CD4-positive, CD25-positive, alpha-beta regulatory T cell (primary cell): Measurements from ENCODE around the gene IMPDH1. TPM values are rescaled to one million over a fixed set of nuclear protein-coding genes. Genes with fewer than 3 reads are reported as not detected.

ENCODE experiments used
- ATAC-seq, 2 donors: fragments of 150-1000 bp; cut with Tn5 transposase; one replicate each; pipeline ENCODE4 v1.10.0; 2021; ENCODE audit warnings: low read depth in 2 of 2, moderate number of reproducible peaks in 2 of 2, moderate library complexity in 1 of 2
- DNase-seq, 3 donors: peaks; one replicate each; pipeline versions ENCODE4 v3.0.0 to v3.0.0-alpha.2; 2012 to 2022; ENCODE audit warnings: mixed read lengths in 1 of 3
- H3K27ac ChIP-seq: one replicate; pipeline ENCODE4 v1.7.0; 2013; ENCODE audit warnings: mild to moderate bottlenecking, low read length; ENCODE audit not compliant: insufficient read depth, poor library complexity, severe bottlenecking
- H3K27me3 ChIP-seq: one replicate; pipeline ENCODE4 v1.7.0; 2013; ENCODE audit warnings: low read length; ENCODE audit not compliant: control insufficient read depth, insufficient read depth
- H3K36me3 ChIP-seq: one replicate; pipeline ENCODE4 v1.7.0; 2013; ENCODE audit warnings: mild to moderate bottlenecking, low read length, moderate library complexity; ENCODE audit not compliant: control insufficient read depth, insufficient read depth
- H3K4me1 ChIP-seq: 2 replicates; pipeline ENCODE4 v1.7.0; 2013; ENCODE audit warnings: mild to moderate bottlenecking, low read length; ENCODE audit not compliant: insufficient read depth, control insufficient read depth, poor library complexity, severe bottlenecking
- H3K4me3 ChIP-seq: one replicate; pipeline ENCODE4 v1.7.0; 2013; ENCODE audit warnings: low read depth, mild to moderate bottlenecking, low read length, moderate library complexity
- H3K9me3 ChIP-seq, 2 experiments: 1 replicate in 1 of 2; 2 replicates in 1 of 2; pipeline ENCODE4 v1.7.0; 2013; ENCODE audit warnings: low read length in 2 of 2, mild to moderate bottlenecking in 1 of 2, moderate library complexity in 1 of 2; ENCODE audit not compliant: control insufficient read depth in 2 of 2
- H3K27ac Mint-ChIP-seq, 3 donors: one replicate each; pipeline ENCODE4 v1.8.0; 2020 to 2022; ENCODE audit warnings: mild to moderate bottlenecking in 3 of 3, mixed read lengths in 3 of 3, moderate library complexity in 2 of 3
- H3K27me3 Mint-ChIP-seq: one replicate; pipeline ENCODE4 v1.8.0; 2022; ENCODE audit warnings: mild to moderate bottlenecking, mixed read lengths
- H3K36me3 Mint-ChIP-seq: one replicate; pipeline ENCODE4 v1.8.0; 2020; ENCODE audit warnings: mixed read lengths
- H3K4me1 Mint-ChIP-seq, 4 donors: one replicate each; pipeline ENCODE4 v1.8.0; 2020 to 2022; ENCODE audit warnings: mixed read lengths in 4 of 4, mild to moderate bottlenecking in 1 of 4
- H3K4me3 Mint-ChIP-seq, 4 donors: one replicate each; pipeline ENCODE4 v1.8.0; 2020 to 2022; ENCODE audit warnings: mild to moderate bottlenecking in 4 of 4, mixed read lengths in 4 of 4, moderate library complexity in 3 of 4
- H3K9me3 Mint-ChIP-seq, 7 donors: one replicate each; pipeline ENCODE4 v1.8.0; 2020 to 2022; ENCODE audit warnings: mixed read lengths in 7 of 7, mild to moderate bottlenecking in 3 of 7, moderate library complexity in 2 of 7
- polyA plus RNA-seq, 4 donors: library from polyadenylated mRNA; unstranded; fragments of 300-500 nt; fragmentation: Illumina TruSeq; gene quantifications; one replicate each; pipeline ENCODE4 v1.2.3, GENCODE V29; 2021
- total RNA-seq: library from RNA; stranded (reverse); gene quantifications from one replicate; pipeline ENCODE4 v1.2.3, GENCODE V29; 2022

Gene IMPDH1
- total and polyA plus RNA-seq, 5 donors from 2014 or later, result 27.2 to 48.2 (median 36.1) TPM

DNA sequence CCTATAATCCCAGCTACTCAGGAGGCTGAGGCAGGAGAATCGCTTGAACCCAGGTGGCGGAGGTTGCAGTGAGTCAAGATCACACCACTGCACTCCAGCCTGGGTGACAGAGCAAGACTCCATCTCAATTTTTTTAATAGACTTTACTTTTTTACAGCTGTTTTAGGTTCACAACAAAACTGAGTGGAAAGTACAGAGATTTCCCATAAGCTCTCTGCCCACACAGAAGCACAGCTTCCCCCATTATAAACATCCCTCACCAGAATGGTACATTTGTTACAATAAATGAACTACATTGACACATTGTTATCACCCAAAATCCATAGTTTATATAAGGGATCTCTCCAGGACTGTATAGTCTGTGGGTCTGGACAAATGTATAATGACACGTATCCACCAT, 33.7 kb downstream of the IMPDH1 start:
- Mint-ChIP-seq H3K9me3 (peaks cover 0 to 2% (median 0%) of the 10 kb centered on the region in 7 donors), H3K27ac (no peak overlapping the region), H3K36me3 (no peaks in the 10 kb centered on the region), H3K4me3 (no peak overlapping the region), H3K27me3 (peaks cover 16% of the 10 kb centered on the region), H3K4me1 (no peaks in the 10 kb centered on the region)
- Histone ChIP-seq H3K27ac (no peak overlapping the region), H3K36me3 (no peaks in the 10 kb centered on the region), H3K9me3 (no peaks in the 10 kb centered on the region), H3K4me3 (no peak overlapping the region), H3K4me1 (no peaks in the 10 kb centered on the region), H3K27me3 (peaks cover 2% of the 10 kb centered on the region)
- no peak for DNase-seq
- ATAC-seq, result no peak

DNA sequence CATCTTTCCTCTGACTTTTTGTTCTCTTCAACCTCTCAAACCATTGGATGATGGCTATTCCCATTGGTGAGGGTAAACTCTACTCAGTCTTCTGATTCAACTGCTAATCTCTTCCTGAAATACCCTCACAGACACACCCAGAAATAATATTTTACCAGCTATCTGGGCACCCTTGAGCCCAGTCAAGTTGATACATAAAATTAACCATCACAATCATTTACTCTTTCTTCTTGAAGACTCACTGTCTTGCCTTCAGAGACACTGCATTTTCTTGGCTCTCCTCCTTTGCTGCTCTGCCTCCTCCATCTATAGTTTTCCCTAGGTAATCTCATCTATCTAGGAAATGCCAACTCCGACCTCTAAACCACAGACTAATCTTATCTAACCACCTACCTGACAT, 35.7 kb downstream of the IMPDH1 start:
- Mint-ChIP-seq H3K4me3 (no peak overlapping the region), H3K27me3 (peaks cover 33% of the 10 kb centered on the region)

GRCh38 chr7:128373606-128374005, 36.2 kb downstream of the IMPDH1 start:
- H3K4me3 ChIP-seq, result no peak overlapping the region
- Mint-ChIP-seq H3K27ac (no peak overlapping the region), H3K4me1 (no peaks in the 10 kb centered on the region), H3K9me3 (peaks cover 0 to 2% (median 0%) of the 10 kb centered on the region in 7 donors), H3K36me3 (no peaks in the 10 kb centered on the region), H3K27me3 (peaks cover 38% of the 10 kb centered on the region), H3K4me3 (no peak overlapping the region)
- H3K27me3 ChIP-seq, result peaks cover 2% of the 10 kb centered on the region
- no peak for ATAC-seq
- no peaks in the 10 kb centered on the region for H3K9me3 ChIP-seq
- H3K4me1 ChIP-seq, result no peaks in the 10 kb centered on the region
- no peaks in the 10 kb centered on the region for H3K36me3 ChIP-seq
- H3K27ac ChIP-seq, result no peak overlapping the region
- no peak for DNase-seq

More for the DNA sequence above, 35.7 kb downstream of the IMPDH1 start:
- H3K9me3 ChIP-seq, result no peaks in the 10 kb centered on the region
- H3K4me1 ChIP-seq, result no peaks in the 10 kb centered on the region
- no peaks in the 10 kb centered on the region for H3K36me3 ChIP-seq
- DNase-seq (no peak), ATAC-seq (no peak)
- no peak overlapping the region for H3K27ac ChIP-seq
- Mint-ChIP-seq H3K9me3 (peaks cover 0 to 2% (median 0%) of the 10 kb centered on the region in 7 donors), H3K4me1 (no peaks in the 10 kb centered on the region), H3K27ac (no peak overlapping the region), H3K36me3 (no peaks in the 10 kb centered on the region)
- peaks cover 2% of the 10 kb centered on the region for H3K27me3 ChIP-seq
- H3K4me3 ChIP-seq, result no peak overlapping the region

DNA sequence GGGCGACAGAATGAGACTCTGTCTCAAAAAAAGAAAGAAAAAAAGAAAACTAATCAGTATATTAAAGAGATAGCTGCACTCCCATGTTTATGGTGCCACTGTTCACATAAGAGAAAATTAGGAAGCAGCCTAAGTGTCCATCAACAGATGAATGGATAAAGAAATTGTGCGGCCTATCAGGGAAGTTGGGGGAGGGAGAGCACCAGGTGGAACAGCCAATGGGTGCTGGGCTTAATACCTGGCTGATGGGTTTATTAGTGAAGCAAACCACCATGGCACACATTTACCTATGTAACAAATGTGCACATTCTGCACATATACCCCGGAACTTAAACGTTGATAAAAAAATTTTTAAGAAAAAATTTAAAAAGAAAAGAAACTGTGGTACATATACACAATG, 39.3 kb downstream of the IMPDH1 start:
- Mint-ChIP-seq H3K4me1 (no peaks in the 10 kb centered on the region), H3K4me3 (no peak overlapping the region), H3K9me3 (peaks cover 0 to 2% (median 0%) of the 10 kb centered on the region in 7 donors), H3K27me3 (peaks cover 60% of the 10 kb centered on the region), H3K27ac (no peak overlapping the region), H3K36me3 (no peaks in the 10 kb centered on the region)
- ATAC-seq (no peak), DNase-seq (no peak)
- Histone ChIP-seq H3K9me3 (no peaks in the 10 kb centered on the region), H3K4me3 (no peak overlapping the region), H3K27ac (no peak overlapping the region), H3K27me3 (no peaks in the 10 kb centered on the region), H3K36me3 (no peaks in the 10 kb centered on the region), H3K4me1 (no peaks in the 10 kb centered on the region)

GRCh38 chr7:128366986-128367385, 42.8 kb downstream of the IMPDH1 start:
- peaks cover 0 to 3% (median 0%) of the 10 kb centered on the region in 7 donors for H3K9me3 Mint-ChIP-seq

DNA sequence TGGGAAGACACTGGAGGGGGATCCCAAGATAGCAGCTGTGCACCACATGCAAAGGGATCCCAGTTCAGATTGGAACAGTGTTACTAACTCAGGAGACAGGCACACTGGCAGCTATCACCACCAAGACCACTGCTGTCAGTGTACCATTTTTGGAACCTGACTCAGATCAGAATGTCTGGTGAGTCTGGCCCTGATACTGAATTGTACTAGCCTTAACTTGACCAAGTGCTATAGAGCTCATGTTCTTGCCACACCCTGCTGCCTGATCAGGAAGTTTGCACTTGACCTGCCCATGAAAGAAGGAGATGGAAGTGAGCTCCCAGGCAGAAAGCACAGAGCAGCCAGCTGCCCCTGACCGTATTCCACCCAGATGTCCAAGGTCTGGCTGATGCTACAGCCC, 43.5 kb downstream of the IMPDH1 start:
- ATAC-seq (no peak), DNase-seq (no peak)
- H3K9me3 ChIP-seq, result no peaks in the 10 kb centered on the region
- H3K4me1 ChIP-seq, result peaks cover 6% of the 10 kb centered on the region
- peaks cover 21% of the 10 kb centered on the region for H3K27me3 ChIP-seq
- no peak overlapping the region for H3K27ac ChIP-seq
- no peak overlapping the region for H3K4me3 ChIP-seq
- Mint-ChIP-seq H3K9me3 (peaks cover 0 to 6% (median 0%) of the 10 kb centered on the region in 7 donors), H3K4me3 (no peak overlapping the region), H3K27ac (no peak overlapping the region), H3K27me3 (peaks cover 85% of the 10 kb centered on the region), H3K4me1 (peaks cover 0 to 12% (median 3%) of the 10 kb centered on the region in 4 donors), H3K36me3 (no peaks in the 10 kb centered on the region)
- H3K36me3 ChIP-seq, result no peaks in the 10 kb centered on the region

More at GRCh38 chr7:128366986-128367385, 42.8 kb downstream of the IMPDH1 start:
- peaks cover 0 to 7% (median 1%) of the 10 kb centered on the region in 4 donors for H3K4me1 Mint-ChIP-seq
- Histone ChIP-seq H3K27ac (no peak overlapping the region), H3K4me1 (no peaks in the 10 kb centered on the region), H3K9me3 (no peaks in the 10 kb centered on the region), H3K27me3 (peaks cover 20% of the 10 kb centered on the region), H3K36me3 (no peaks in the 10 kb centered on the region), H3K4me3 (no peak overlapping the region)
- H3K4me3 Mint-ChIP-seq, result no peak overlapping the region
- DNase-seq, result no peak
- H3K27me3 Mint-ChIP-seq, result peaks cover 84% of the 10 kb centered on the region
- H3K36me3 Mint-ChIP-seq, result no peaks in the 10 kb centered on the region
- no peak for ATAC-seq
- no peak overlapping the region for H3K27ac Mint-ChIP-seq

DNA sequence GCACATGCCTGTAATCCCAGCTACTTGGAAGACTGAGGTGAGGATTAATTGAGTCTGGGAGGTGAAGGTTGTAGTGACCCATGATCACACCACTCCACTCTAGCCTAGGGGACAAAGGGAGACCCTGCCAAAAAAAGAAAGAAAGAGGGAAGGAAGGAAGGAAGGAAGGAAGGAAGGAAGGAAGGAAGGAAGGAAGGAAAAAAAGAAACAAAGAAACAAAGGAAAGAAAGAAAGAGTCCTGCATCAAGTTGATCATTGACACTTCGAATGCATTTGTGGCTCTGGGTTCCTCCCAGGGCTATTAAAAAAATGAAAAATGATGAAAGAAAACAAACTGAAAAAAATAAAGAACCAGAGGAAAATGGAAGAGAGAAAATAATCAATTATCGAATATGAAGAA, 44.4 kb downstream of the IMPDH1 start:
- no peaks in the 10 kb centered on the region for H3K36me3 ChIP-seq
- Mint-ChIP-seq H3K27ac (no peak overlapping the region), H3K4me3 (no peak overlapping the region), H3K36me3 (no peaks in the 10 kb centered on the region), H3K4me1 (peaks cover 0 to 18% (median 3%) of the 10 kb centered on the region in 4 donors), H3K9me3 (peaks cover 0 to 6% (median 0%) of the 10 kb centered on the region in 7 donors), H3K27me3 (peaks cover 84% of the 10 kb centered on the region)
- peaks cover 14% of the 10 kb centered on the region for H3K4me1 ChIP-seq
- DNase-seq (no peak), ATAC-seq (no peak)
- no peak overlapping the region for H3K27ac ChIP-seq
- H3K27me3 ChIP-seq, result peaks cover 21% of the 10 kb centered on the region
- no peak overlapping the region for H3K4me3 ChIP-seq
- H3K9me3 ChIP-seq, result no peaks in the 10 kb centered on the region

- H3K36me3 Mint-ChIP-seq, result no peaks in the 10 kb centered on the region
- DNase-seq (no peak), ATAC-seq (no peak)
- no peaks in the 10 kb centered on the region for H3K36me3 ChIP-seq
- H3K27ac Mint-ChIP-seq, result no peak overlapping the region
- peaks cover 18% of the 10 kb centered on the region for H3K4me1 ChIP-seq
- H3K27me3 ChIP-seq, result peaks cover 21% of the 10 kb centered on the region
- H3K4me3 ChIP-seq, result no peak overlapping the region
- H3K9me3 ChIP-seq, result no peaks in the 10 kb centered on the region
- H3K4me1 Mint-ChIP-seq, result peaks cover 0 to 18% (median 3%) of the 10 kb centered on the region in 4 donors
- H3K27me3 Mint-ChIP-seq, result peaks cover 83% of the 10 kb centered on the region
- no peak overlapping the region for H3K27ac ChIP-seq
- no peak overlapping the region for H3K4me3 Mint-ChIP-seq
- H3K9me3 Mint-ChIP-seq, result peaks cover 0 to 6% (median 0%) of the 10 kb centered on the region in 7 donors
Observed at GRCh38 chr7:128364166-128364870, 45.5 kb downstream of the IMPDH1 start.
